PC-3 (cell line): ENCODE results near the gene ABCG1. TPM values are rescaled to one million over a fixed set of nuclear protein-coding genes. Genes with fewer than 3 reads are reported as not detected.

Source experiments
- ATAC-seq: fragments of 200-7000 bp; cut with Tn5 transposase; 2 replicates; pipeline ENCODE4 v1.9.1; 2020; ENCODE audit warnings: mild to moderate bottlenecking, moderate library complexity
- BruUV-seq: library from RNA; stranded (reverse); fragments of 400-500 nt; replicated peaks from 2 replicates; lab custom pipeline; 2021; lab: Mats Ljungman, UMichigan
- CTCF ChIA-PET: fragments of 300-600 bp; sonication (Branson Sonifier 250); formaldehyde crosslinking; loops from one replicate; lab custom pipeline; 2022; ENCODE audit warnings: antibody characterized with exemption; lab: Charles Lee
- POLR2A ChIA-PET: fragments of 300-600 bp; sonication (Branson Sonifier 250); formaldehyde crosslinking; loops from one replicate; lab custom pipeline; 2022; ENCODE audit warnings: antibody characterized with exemption; ENCODE audit not compliant: unreplicated experiment; lab: Charles Lee
- DNase-seq: peaks from one replicate; pipeline ENCODE4 v3.0.0-alpha.2; 2015
- H2AFZ ChIP-seq: fragments of 300-600 bp; sonication (generic); 2 replicates; pipeline ENCODE4 v1.6.0; 2016; ENCODE audit warnings: antibody characterized with exemption, low read length
- H3F3A ChIP-seq: fragments of 300-600 bp; sonication (generic); one replicate; pipeline ENCODE4 v1.6.0; 2017; ENCODE audit warnings: antibody characterized with exemption, low read length, control low read depth, mild to moderate bottlenecking; ENCODE audit not compliant: unreplicated experiment
- H3K27ac ChIP-seq: fragments of 300-600 bp; sonication (generic); 2 replicates; pipeline ENCODE4 v1.5.1; 2016; ENCODE audit warnings: mild to moderate bottlenecking, low read length
- H3K27me3 ChIP-seq: fragments of 300-600 bp; sonication (generic); 2 replicates; pipeline ENCODE4 v1.6.1; 2016; ENCODE audit warnings: low read length, mixed read lengths
- H3K36me3 ChIP-seq: fragments of 300-600 bp; sonication (generic); 2 replicates; pipeline ENCODE4 v1.6.1; 2016; ENCODE audit warnings: low read depth, mixed run types, low read length, mixed read lengths
- H3K4me1 ChIP-seq: fragments of 300-600 bp; sonication (generic); 2 replicates; pipeline ENCODE4 v1.5.1; 2016; ENCODE audit warnings: low read length; ENCODE audit not compliant: insufficient read depth
- H3K4me2 ChIP-seq: fragments of 300-600 bp; sonication (generic); 2 replicates; pipeline ENCODE4 v1.6.0; 2016; ENCODE audit warnings: low read length
- H3K4me3 ChIP-seq: fragments of 300-600 bp; sonication (generic); 2 replicates; pipeline ENCODE4 v1.5.1; 2016; ENCODE audit warnings: mild to moderate bottlenecking, low read length, mixed read lengths
- H3K79me2 ChIP-seq: fragments of 300-600 bp; sonication (generic); 2 replicates; pipeline ENCODE4 v1.6.1; 2017; ENCODE audit warnings: low read length, mixed read lengths
- H3K9ac ChIP-seq: fragments of 300-600 bp; sonication (generic); 2 replicates; pipeline ENCODE4 v1.6.0; 2016; ENCODE audit warnings: mild to moderate bottlenecking, low read length
- H3K9me2 ChIP-seq: fragments of 300-600 bp; sonication (generic); replicated peaks from 2 replicates; pipeline ENCODE4 v1.6.1; 2016; ENCODE audit warnings: mixed run types, low read length, mixed read lengths
- H3K9me3 ChIP-seq: fragments of 300-600 bp; sonication (generic); 2 replicates; pipeline ENCODE4 v1.6.1; 2016; ENCODE audit warnings: low read length, mixed read lengths
- H4K20me1 ChIP-seq: fragments of 300-600 bp; sonication (generic); 2 replicates; pipeline ENCODE4 v1.6.1; 2016; ENCODE audit warnings: low read length, mixed read lengths
- CTCF ChIP-seq: fragments of 300-600 bp; sonication (generic); conservative IDR thresholded peaks from 2 replicates; pipeline ENCODE4 v1.5.1; 2017; ENCODE audit warnings: antibody characterized with exemption, low read depth, mild to moderate bottlenecking, low read length
- EZH2 ChIP-seq: fragments of 300-600 bp; sonication (generic); IDR thresholded peaks from one replicate; pipeline ENCODE4 v1.6.1; 2017; ENCODE audit warnings: antibody characterized with exemption, mild to moderate bottlenecking, low read length; ENCODE audit not compliant: unreplicated experiment
- EZH2phosphoT487 ChIP-seq: fragments of 300-600 bp; sonication (generic); IDR thresholded peaks from 2 replicates; pipeline ENCODE4 v1.6.1; 2018; ENCODE audit warnings: mild to moderate bottlenecking, antibody characterized with exemption, low read length, borderline replicate concordance
- intact Hi-C: fragments of 100-400 bp; cut with micrococcal nuclease; formaldehyde crosslinking; loops from 2 replicates; pipeline ENCODE4 v1.9.0; 2023
- total RNA-seq: library from RNA; depleted of rRNA; stranded (reverse); fragments of >200 nt; gene quantifications from 2 replicates; pipeline ENCODE4 v1.2.3, GENCODE V29; 2014

Gene ABCG1
- total RNA-seq, 1 experiment from 2014 or later: 0.66 TPM

- no TSS peak for BruUV-seq
These were observed 24.1 kb downstream of the ABCG1 start for GRCh38 chr21:42243026-42243425.

GRCh38 chr21:42245331-42246193 is 26.6 kb downstream of the ABCG1 start:
- intact Hi-C loops: no loop called here
- H3K27me3 ChIP-seq: peaks cover 25% of the 10 kb centered on the region; the same call in 1 of the 2 replicates
- no peaks in the 10 kb centered on the region for H3K79me2 ChIP-seq
- no peaks in the 10 kb centered on the region for H3K36me3 ChIP-seq
- H3K4me3 ChIP-seq: no peak overlapping the region
- no peak for ATAC-seq
- H3K9me2 ChIP-seq: no peaks in the 10 kb centered on the region
- H3K4me1 ChIP-seq: no peaks in the 10 kb centered on the region
- BruUV-seq: no TSS peak
- no peak overlapping the region for H3K27ac ChIP-seq
- ChIA-PET CTCF (no interaction called here), POLR2A (no interaction called here)
- H3K9me3 ChIP-seq: no peaks in the 10 kb centered on the region
- no peaks in the 10 kb centered on the region for H4K20me1 ChIP-seq
- H3F3A ChIP-seq: no peaks in the 10 kb centered on the region
- TF ChIP-seq EZH2 (no peak), CTCF (no peak), EZH2phosphoT487 (no peak)
- no peak for DNase-seq
- no peak overlapping the region for H3K9ac ChIP-seq
- H3K4me2 ChIP-seq: no peak overlapping the region
- no peak overlapping the region for H2AFZ ChIP-seq

More at GRCh38 chr21:42243026-42243425, 24.1 kb downstream of the ABCG1 start:
- Histone ChIP-seq H3K4me1 (no peaks in the 10 kb centered on the region), H4K20me1 (no peaks in the 10 kb centered on the region), H3K36me3 (no peaks in the 10 kb centered on the region), H3K4me3 (no peak overlapping the region), H3K79me2 (no peaks in the 10 kb centered on the region), H3K27me3 (peaks cover 25% of the 10 kb centered on the region; the same call in 1 of the 2 replicates), H3K9me2 (no peaks in the 10 kb centered on the region), H3K9ac (no peak overlapping the region), H2AFZ (no peak overlapping the region), H3K9me3 (no peaks in the 10 kb centered on the region), H3K27ac (no peak overlapping the region), H3K4me2 (no peak overlapping the region), H3F3A (no peaks in the 10 kb centered on the region)
- DNase-seq (no peak), ATAC-seq (no peak)
- CTCF ChIA-PET: no interaction called here
- TF ChIP-seq EZH2 (no peak), CTCF (no peak), EZH2phosphoT487 (no peak)
- intact Hi-C loops: no loop called here
- POLR2A ChIA-PET: no interaction called here

GRCh38 chr21:42247716-42248115 is 28.8 kb downstream of the ABCG1 start:
- TF ChIP-seq EZH2 (no peak), CTCF (no peak), EZH2phosphoT487 (no peak)
- Histone ChIP-seq H3K9me2 (no peaks in the 10 kb centered on the region), H2AFZ (no peak overlapping the region), H3F3A (no peaks in the 10 kb centered on the region), H3K9me3 (no peaks in the 10 kb centered on the region), H4K20me1 (no peaks in the 10 kb centered on the region), H3K4me3 (no peak overlapping the region), H3K4me1 (no peaks in the 10 kb centered on the region), H3K27me3 (peaks cover 25% of the 10 kb centered on the region; the same call in 1 of the 2 replicates), H3K36me3 (no peaks in the 10 kb centered on the region), H3K9ac (no peak overlapping the region), H3K27ac (no peak overlapping the region), H3K4me2 (no peak overlapping the region), H3K79me2 (no peaks in the 10 kb centered on the region)
- no TSS peak for BruUV-seq
- intact Hi-C loops: no loop called here
- DNase-seq: no peak
- CTCF ChIA-PET: interaction anchor here (0.6 kb wide), 1 partner anchor 102 kb away, joined by 3 read pairs; no protein-coding TSS in a partner anchor
- no peak for ATAC-seq
- POLR2A ChIA-PET: no interaction called here
